Keratinocyte (primary cell): ENCODE data around the gene CBL. TPM values are rescaled to one million over a fixed set of nuclear protein-coding genes. Genes with fewer than 3 reads are reported as not detected.

ENCODE experiments used
- DNase-seq: peaks from one replicate; pipeline ENCODE4 v3.0.0-alpha.2; 2011; ENCODE audit warnings: low read depth, missing footprints, low spot score
- FAIRE-seq: peaks from 2 replicates; lab custom pipeline; 2011; peaks lifted over from hg19 to GRCh38; lab: Jason Lieb, UNC
- H2AFZ ChIP-seq: 2 replicates; pipeline ENCODE4 v1.6.0; 2012; ENCODE audit warnings: low read length, control low read depth, inconsistent platforms; ENCODE audit not compliant: control insufficient read depth
- H3K27ac ChIP-seq: 2 replicates; pipeline ENCODE4 v1.5.1; 2011; ENCODE audit warnings: low read length; ENCODE audit not compliant: control insufficient read depth, insufficient read depth
- H3K27me3 ChIP-seq: 3 replicates; pipeline ENCODE4 v1.6.0; 2011; ENCODE audit warnings: low read length; ENCODE audit not compliant: control insufficient read depth, insufficient read depth; ENCODE audit errors: extremely low read depth
- H3K36me3 ChIP-seq, 2 experiments: 2 replicates in 1 of 2; 3 replicates in 1 of 2; pipeline ENCODE4 v1.5.1; 2011; ENCODE audit warnings: low read length in 2 of 2, mild to moderate bottlenecking in 1 of 2; ENCODE audit not compliant: control insufficient read depth in 2 of 2, insufficient read depth in 2 of 2; ENCODE audit errors: extremely low read depth in 1 of 2
- H3K4me1 ChIP-seq: 3 replicates; pipeline ENCODE4 v1.5.1; 2011; ENCODE audit warnings: low read length; ENCODE audit not compliant: control insufficient read depth, insufficient read depth; ENCODE audit errors: extremely low read depth
- H3K4me2 ChIP-seq: 3 replicates; pipeline ENCODE4 v1.6.0; 2011; ENCODE audit warnings: low read depth, low read length; ENCODE audit not compliant: control insufficient read depth, insufficient read depth; ENCODE audit errors: extremely low read depth
- H3K4me3 ChIP-seq, 3 experiments: fragments of 200-600 bp in 1 of 3; sonication (generic) in 1 of 3; 2 replicates in 2 of 3; 3 replicates in 1 of 3; pipeline ENCODE4 v1.5.1; 2011 to 2016; ENCODE audit warnings: low read length in 3 of 3, mild to moderate bottlenecking in 3 of 3, control low read depth in 2 of 3, inconsistent platforms in 1 of 3, low read depth in 1 of 3, mixed read lengths in 1 of 3, mixed run types in 1 of 3, moderate library complexity in 1 of 3; ENCODE audit not compliant: control insufficient read depth in 2 of 3, insufficient read depth in 2 of 3; ENCODE audit errors: extremely low read depth in 1 of 3
- H3K79me2 ChIP-seq: 2 replicates; pipeline ENCODE4 v1.6.0; 2012; ENCODE audit warnings: low read length; ENCODE audit not compliant: control insufficient read depth, insufficient read depth
- H3K9ac ChIP-seq: 3 replicates; pipeline ENCODE4 v1.6.0; 2011; ENCODE audit warnings: low read length; ENCODE audit not compliant: control insufficient read depth, insufficient read depth; ENCODE audit errors: extremely low read depth
- H3K9me1 ChIP-seq: 3 replicates; pipeline ENCODE4 v1.6.0; 2011; ENCODE audit warnings: low read length; ENCODE audit not compliant: control insufficient read depth, insufficient read depth; ENCODE audit errors: extremely low read depth
- H3K9me3 ChIP-seq: 2 replicates; pipeline ENCODE4 v1.5.1; 2012; ENCODE audit warnings: low read depth, low read length; ENCODE audit not compliant: control insufficient read depth
- H4K20me1 ChIP-seq: 3 replicates; pipeline ENCODE4 v1.6.0; 2011; ENCODE audit warnings: low read length; ENCODE audit not compliant: control insufficient read depth, insufficient read depth; ENCODE audit errors: extremely low read depth
- CTCF ChIP-seq, 3 experiments: IDR thresholded peaks in 1 of 3; conservative IDR thresholded peaks in 1 of 3; optimal IDR thresholded peaks in 1 of 3; 2 replicates in 2 of 3; 3 replicates in 1 of 3; pipeline versions ENCODE3 to v1.5.1; 2011; ENCODE audit warnings: low read length in 3 of 3, mild to moderate bottlenecking in 3 of 3, moderate library complexity in 2 of 3, control low read depth in 1 of 3, inconsistent platforms in 1 of 3; ENCODE audit not compliant: insufficient read depth in 2 of 3; ENCODE audit errors: extremely low read depth in 1 of 3
- EZH2 ChIP-seq: IDR thresholded peaks from one replicate; pipeline ENCODE4 v1.6.1; 2012; ENCODE audit warnings: inconsistent platforms, mild to moderate bottlenecking, low read length, moderate library complexity
- dilution Hi-C: fragments of 300-500 bp; cut with MboI; formaldehyde crosslinking; loops from one replicate; pipeline ENCODE4 v1.7.0; 2020; ENCODE audit warnings: low sequenced_read_pairs; ENCODE audit not compliant: extremely low pct_ligation_motif_present
- polyA plus RNA-seq, 5 experiments: library from polyadenylated mRNA; depleted of rRNA in 3 of 5; stranded (reverse) in 3 of 5; stranded (forward) in 1 of 5; unstranded in 1 of 5; fragments of >200 nt; gene quantifications; 1 replicate in 1 of 5; 2 replicates in 3 of 5; 3 replicates in 1 of 5; pipeline versions ENCODE4 v1.2.1 to v1.2.3, GENCODE V29; 2011 to 2012; ENCODE audit warnings: missing spikeins in 2 of 5, low read depth in 1 of 5, low replicate concordance in 1 of 5

Gene CBL
- polyA plus RNA-seq, 1 donor (not counting 4 experiments of a cell fraction or from before 2014, with no cell fraction given) = 14.1 TPM

DNA sequence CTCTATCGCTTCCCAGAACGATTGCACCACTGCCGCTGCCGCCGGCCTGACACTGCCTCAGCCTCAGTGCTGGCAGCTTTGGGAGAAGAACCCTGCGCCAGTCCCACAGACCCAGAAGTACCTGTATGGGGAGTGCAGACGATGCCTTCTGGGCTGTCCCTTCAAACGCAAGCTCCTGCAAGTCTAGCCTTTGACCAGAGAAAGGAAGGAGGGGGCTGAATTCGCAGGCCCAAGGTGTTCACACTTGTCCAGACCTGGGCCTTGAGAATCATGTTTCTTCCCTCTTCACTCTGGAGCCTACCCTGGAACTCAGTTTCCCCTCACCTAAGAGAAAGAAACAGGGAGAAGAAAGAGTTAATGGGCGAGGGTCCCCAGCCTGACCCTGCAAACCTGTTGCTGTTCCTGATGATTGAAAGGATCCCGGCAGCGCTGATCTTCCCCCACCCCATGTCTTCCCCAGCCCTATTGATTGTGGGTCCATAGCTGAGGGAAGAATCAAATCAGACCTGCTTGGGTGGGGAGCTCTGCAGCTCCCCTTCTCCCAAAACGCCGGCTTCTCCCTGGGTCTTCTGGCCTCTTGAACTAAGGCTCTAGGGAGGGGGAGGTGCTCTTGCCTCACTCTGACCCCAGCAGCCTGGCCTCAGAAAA lies 111.6 kb downstream of the CBL start:
- Histone ChIP-seq H3K27ac (no peak overlapping the region), H3K4me1 (peaks cover 42% of the 10 kb centered on the region), H3K27me3 (peaks cover 6% of the 10 kb centered on the region), H3K4me3 (no peak overlapping the region), H3K9me3 (no peaks in the 10 kb centered on the region), H3K9ac (no peak overlapping the region), H2AFZ (no peak overlapping the region), H3K79me2 (no peaks in the 10 kb centered on the region), H4K20me1 (no peaks in the 10 kb centered on the region), H3K36me3 (peaks cover 0 to under 1% of the 10 kb centered on the region in 2 experiments), H3K9me1 (no peaks in the 10 kb centered on the region), H3K4me2 (peak overlapping the region; percentile 49)
- no peak for TF ChIP-seq CTCF (optimal IDR thresholded peaks at IDR 0.05 in 1 of 3, IDR thresholded peaks at IDR 0.05 in 1 of 3, conservative IDR thresholded peaks at IDR 0.05 in 1 of 3; ENCODE audit: extremely low read depth in 1 of 3, insufficient read depth in 2 of 3, low read length in 3 of 3)
- no peak for TF ChIP-seq EZH2
- DNase-seq (no peak), FAIRE-seq (no peak)
- dilution Hi-C loops = no loop called here

DNA sequence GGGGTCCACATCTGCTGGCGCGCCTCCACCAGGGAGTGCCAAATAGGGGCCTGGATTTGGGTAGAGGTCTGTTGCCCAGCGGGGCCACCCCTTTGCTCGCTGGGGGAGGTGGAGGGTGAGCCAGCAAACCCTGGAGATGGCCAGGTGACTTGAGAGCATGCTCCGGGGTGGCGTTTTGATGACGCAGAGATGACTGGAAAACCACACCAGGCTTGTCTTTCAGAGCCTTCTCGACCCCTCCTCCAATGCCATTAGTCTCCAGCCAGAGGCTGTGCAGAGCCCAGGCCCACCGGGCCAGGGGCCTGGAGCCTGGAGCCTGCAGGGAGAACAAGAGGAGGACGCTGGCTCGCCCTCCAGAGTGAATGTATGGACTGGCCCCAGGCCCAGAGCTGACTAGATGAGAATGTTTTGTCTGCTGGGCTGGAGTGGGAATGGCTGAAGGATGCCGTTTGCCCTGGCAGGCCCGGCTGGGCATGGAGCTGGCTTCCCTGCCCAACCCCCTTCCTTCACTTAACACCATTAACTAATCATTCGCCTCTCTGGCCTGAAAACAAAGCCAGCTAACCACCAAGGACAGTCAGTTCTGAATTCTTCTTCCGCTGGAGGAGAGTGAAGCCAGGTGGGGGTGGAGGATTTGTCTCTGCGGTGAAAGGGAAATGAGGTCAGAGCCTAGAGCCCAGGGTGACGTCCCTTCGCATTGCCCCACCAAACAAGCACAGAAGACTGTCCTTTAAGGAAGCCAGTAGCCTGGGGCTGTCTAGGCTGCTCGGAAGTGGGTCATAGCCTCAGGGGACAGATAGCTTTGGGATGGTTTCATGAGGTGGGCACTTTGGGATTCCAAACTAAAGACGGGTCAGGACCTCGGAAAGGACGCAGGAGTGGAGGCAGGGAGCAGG lies 112.3 kb downstream of the CBL start:
- Histone ChIP-seq H3K4me3 (no peak overlapping the region), H3K36me3 (no peaks in the 10 kb centered on the region), H3K27me3 (peaks cover 6% of the 10 kb centered on the region), H3K9me1 (no peaks in the 10 kb centered on the region), H3K27ac (no peak overlapping the region), H4K20me1 (no peaks in the 10 kb centered on the region), H3K4me1 (peaks cover 42% of the 10 kb centered on the region), H3K79me2 (no peaks in the 10 kb centered on the region), H3K9ac (no peak overlapping the region), H3K9me3 (no peaks in the 10 kb centered on the region), H3K4me2 (no peak overlapping the region), H2AFZ (no peak overlapping the region)
- DNase-seq (no peak), FAIRE-seq (no peak)
- no peak for TF ChIP-seq CTCF (optimal IDR thresholded peaks at IDR 0.05 in 1 of 3, IDR thresholded peaks at IDR 0.05 in 1 of 3, conservative IDR thresholded peaks at IDR 0.05 in 1 of 3; ENCODE audit: extremely low read depth in 1 of 3, insufficient read depth in 2 of 3, low read length in 3 of 3)
- no peak for TF ChIP-seq EZH2
- dilution Hi-C loops = no loop called here
